Effector memory CD4-positive, alpha-beta T cell (primary cell): ENCODE results near the gene SRRM3.

Experiments used
- DNase-seq, 3 donors: peaks; one replicate each; pipeline ENCODE4 v3.0.0-alpha.2; 2020
- H3K27ac ChIP-seq: 2 replicates; pipeline ENCODE4 v1.7.0; 2013; ENCODE audit warnings: mild to moderate bottlenecking, low read length, moderate library complexity; ENCODE audit not compliant: insufficient read depth, poor library complexity, severe bottlenecking
- H3K27me3 ChIP-seq: replicated peaks from 2 replicates; pipeline ENCODE4 v1.7.0; 2013; ENCODE audit warnings: mild to moderate bottlenecking, low read length; ENCODE audit not compliant: insufficient read depth, control insufficient read depth, poor library complexity, severe bottlenecking
- H3K36me3 ChIP-seq: 2 replicates; pipeline ENCODE4 v1.7.0; 2013; ENCODE audit warnings: mild to moderate bottlenecking, low read length, moderate library complexity; ENCODE audit not compliant: control insufficient read depth, insufficient read depth
- H3K4me1 ChIP-seq: 2 replicates; pipeline ENCODE4 v1.7.0; 2013; ENCODE audit warnings: low read length, mild to moderate bottlenecking; ENCODE audit not compliant: control insufficient read depth, insufficient read depth, poor library complexity, severe bottlenecking
- H3K4me3 ChIP-seq: 2 replicates; pipeline ENCODE4 v1.7.0; 2013; ENCODE audit warnings: low read length, low read depth, mild to moderate bottlenecking; ENCODE audit not compliant: insufficient read depth, poor library complexity, severe bottlenecking
- H3K9me3 ChIP-seq: 2 replicates; pipeline ENCODE4 v1.7.0; 2013; ENCODE audit warnings: mild to moderate bottlenecking, low read length, moderate library complexity; ENCODE audit not compliant: control insufficient read depth

The SRRM3 gene

GRCh38 chr7:76216381-76217082, 14.8 kb downstream of the SRRM3 start:
- Histone ChIP-seq H3K27ac (no peak overlapping the region), H3K9me3 (no peaks in the 10 kb centered on the region), H3K4me3 (no peak overlapping the region), H3K4me1 (no peaks in the 10 kb centered on the region), H3K27me3 (peaks cover 9% of the 10 kb centered on the region), H3K36me3 (no peaks in the 10 kb centered on the region)
- no peak for DNase-seq

GRCh38 chr7:76217942-76218566, 16.4 kb downstream of the SRRM3 start:
- no peak overlapping the region for H3K4me3 ChIP-seq
- no peak overlapping the region for H3K27ac ChIP-seq
- H3K27me3 ChIP-seq: peaks cover 9% of the 10 kb centered on the region
- no peaks in the 10 kb centered on the region for H3K36me3 ChIP-seq
- no peaks in the 10 kb centered on the region for H3K9me3 ChIP-seq
- H3K4me1 ChIP-seq: no peaks in the 10 kb centered on the region
- no peak for DNase-seq

- Histone ChIP-seq H3K9me3 (no peaks in the 10 kb centered on the region), H3K4me3 (no peak overlapping the region), H3K27ac (no peak overlapping the region), H3K4me1 (no peaks in the 10 kb centered on the region), H3K36me3 (no peaks in the 10 kb centered on the region), H3K27me3 (peaks cover 9% of the 10 kb centered on the region)
- no peak for DNase-seq
Measured at GRCh38 chr7:76220185-76221057, 18.7 kb downstream of the SRRM3 start.

GRCh38 chr7:76222333-76222732, 20.6 kb downstream of the SRRM3 start:
- no peak for DNase-seq
- Histone ChIP-seq H3K9me3 (no peaks in the 10 kb centered on the region), H3K4me1 (no peaks in the 10 kb centered on the region), H3K4me3 (no peak overlapping the region), H3K36me3 (no peaks in the 10 kb centered on the region), H3K27ac (no peak overlapping the region), H3K27me3 (peaks cover 9% of the 10 kb centered on the region)

- Histone ChIP-seq H3K4me3 (no peak overlapping the region), H3K27ac (no peak overlapping the region), H3K9me3 (no peaks in the 10 kb centered on the region), H3K4me1 (no peaks in the 10 kb centered on the region), H3K27me3 (peaks cover 4% of the 10 kb centered on the region), H3K36me3 (no peaks in the 10 kb centered on the region)
- no peak for DNase-seq
Measured at GRCh38 chr7:76222839-76223238, 21.1 kb downstream of the SRRM3 start.

GRCh38 chr7:76223286-76223972, 21.7 kb downstream of the SRRM3 start:
- no peaks in the 10 kb centered on the region for H3K4me1 ChIP-seq
- no peak overlapping the region for H3K27ac ChIP-seq
- DNase-seq: no peak
- no peaks in the 10 kb centered on the region for H3K27me3 ChIP-seq
- no peaks in the 10 kb centered on the region for H3K9me3 ChIP-seq
- H3K36me3 ChIP-seq: no peaks in the 10 kb centered on the region
- no peak overlapping the region for H3K4me3 ChIP-seq

- Histone ChIP-seq H3K4me1 (no peaks in the 10 kb centered on the region), H3K36me3 (no peaks in the 10 kb centered on the region), H3K4me3 (no peak overlapping the region), H3K9me3 (no peaks in the 10 kb centered on the region), H3K27me3 (no peaks in the 10 kb centered on the region), H3K27ac (no peak overlapping the region)
- DNase-seq: no peak
Measured at GRCh38 chr7:76224695-76225094, 23.0 kb downstream of the SRRM3 start.

GRCh38 chr7:76225379-76225778, 23.7 kb downstream of the SRRM3 start:
- Histone ChIP-seq H3K4me1 (no peaks in the 10 kb centered on the region), H3K27me3 (no peaks in the 10 kb centered on the region), H3K4me3 (no peak overlapping the region), H3K27ac (no peak overlapping the region), H3K36me3 (no peaks in the 10 kb centered on the region), H3K9me3 (no peaks in the 10 kb centered on the region)
- no peak for DNase-seq

GRCh38 chr7:76225951-76226350, 24.3 kb downstream of the SRRM3 start:
- no peaks in the 10 kb centered on the region for H3K9me3 ChIP-seq
- no peaks in the 10 kb centered on the region for H3K4me1 ChIP-seq
- H3K27ac ChIP-seq: no peak overlapping the region
- H3K4me3 ChIP-seq: no peak overlapping the region
- no peak for DNase-seq
- H3K27me3 ChIP-seq: no peaks in the 10 kb centered on the region
- no peaks in the 10 kb centered on the region for H3K36me3 ChIP-seq
